H1 (cell line): ENCODE data around the gene TRMT10C. TPM values are rescaled to one million over a fixed set of nuclear protein-coding genes. Genes with fewer than 3 reads are reported as not detected.
A peak's percentile ranks its signal among the peaks of the same experiment; 100 is the strongest.

Source experiments
- CTCF ChIA-PET: fragments of 300-600 bp; sonication (Branson Sonifier 250); formaldehyde crosslinking; loops from one replicate; lab custom pipeline; 2021; ENCODE audit not compliant: partially characterized antibody; lab: Charles Lee
- POLR2A ChIA-PET: fragments of 300-600 bp; sonication (Branson Sonifier 250); formaldehyde crosslinking; loops from one replicate; lab custom pipeline; 2021; ENCODE audit warnings: inconsistent platforms; ENCODE audit not compliant: partially characterized antibody; lab: Charles Lee
- DNase-seq, 2 experiments: peaks; one replicate each; pipeline versions ENCODE4 v3.0.0 to v3.0.0-alpha.2; 2010 to 2022; ENCODE audit warnings: low spot score in 2 of 2, low read depth in 1 of 2, mixed read lengths in 1 of 2
- FAIRE-seq: peaks from 2 replicates; lab custom pipeline; 2011; peaks lifted over from hg19 to GRCh38; lab: Jason Lieb, UNC
- H2AFZ ChIP-seq: 2 replicates; pipeline ENCODE4 v1.8.1; 2012; ENCODE audit warnings: low read length, inconsistent platforms
- H2AK5ac ChIP-seq: 2 replicates; pipeline ENCODE4 v1.6.1; 2013; ENCODE audit warnings: low read depth, low read length
- H2BK120ac ChIP-seq: replicated peaks from 2 replicates; pipeline ENCODE3; 2013; ENCODE audit warnings: low read depth, low read length, inconsistent platforms
- H2BK12ac ChIP-seq: 2 replicates; pipeline ENCODE4 v1.6.1; 2013; ENCODE audit warnings: low read depth, low read length
- H2BK15ac ChIP-seq: 2 replicates; pipeline ENCODE4 v1.6.1; 2013; ENCODE audit warnings: low read length
- H2BK20ac ChIP-seq: 2 replicates; pipeline ENCODE4 v1.6.1; 2013; ENCODE audit warnings: low read length
- H2BK5ac ChIP-seq: 2 replicates; pipeline ENCODE4 v1.6.1; 2013; ENCODE audit warnings: low read depth, low read length
- H3K14ac ChIP-seq: 2 replicates; pipeline ENCODE4 v1.6.1; 2013; ENCODE audit warnings: inconsistent platforms; ENCODE audit not compliant: insufficient read length
- H3K18ac ChIP-seq: 2 replicates; pipeline ENCODE4 v1.6.1; 2013; ENCODE audit warnings: low read length; ENCODE audit errors: extremely low read depth
- H3K23ac ChIP-seq: 2 replicates; pipeline ENCODE4 v1.6.1; 2013; ENCODE audit warnings: inconsistent platforms; ENCODE audit not compliant: insufficient read length
- H3K23me2 ChIP-seq: 2 replicates; pipeline ENCODE4 v1.6.1; 2013; ENCODE audit warnings: low read depth, low read length
- H3K27ac ChIP-seq: 2 replicates; pipeline ENCODE4 v1.6.1; 2011; ENCODE audit warnings: low read depth, low read length, inconsistent platforms
- H3K27me3 ChIP-seq, 4 experiments: replicated peaks in 1 of 4; 1 replicate in 1 of 4; 2 replicates in 3 of 4; pipeline versions ENCODE4 v1.6.1 to v1.8.1; 2011 to 2013; ENCODE audit warnings: low read length in 3 of 4, mild to moderate bottlenecking in 3 of 4, inconsistent platforms in 2 of 4, mixed read lengths in 2 of 4, moderate library complexity in 1 of 4; ENCODE audit not compliant: control insufficient read depth in 3 of 4, insufficient read depth in 3 of 4; ENCODE audit errors: extremely low read depth in 1 of 4
- H3K36me3 ChIP-seq, 4 experiments: 2 replicates each; pipeline versions ENCODE4 v1.6.1 to v1.8.1; 2011 to 2013; ENCODE audit warnings: mild to moderate bottlenecking in 4 of 4, low read length in 3 of 4, moderate library complexity in 2 of 4, control low read depth in 1 of 4, inconsistent platforms in 1 of 4; ENCODE audit not compliant: insufficient read depth in 4 of 4, control insufficient read depth in 2 of 4
- H3K4ac ChIP-seq: replicated peaks from 2 replicates; pipeline ENCODE3; 2013; ENCODE audit warnings: low read length, low read depth, mixed read lengths, inconsistent platforms; ENCODE audit not compliant: insufficient read length
- H3K4me1 ChIP-seq, 4 experiments: replicated peaks in 1 of 4; 1 replicate in 1 of 4; 2 replicates in 3 of 4; pipeline versions ENCODE4 v1.6.1 to v1.8.1; 2011 to 2013; ENCODE audit warnings: low read length in 3 of 4, inconsistent platforms in 2 of 4, mixed read lengths in 1 of 4; ENCODE audit not compliant: insufficient read depth in 4 of 4, control insufficient read depth in 3 of 4
- H3K4me2 ChIP-seq, 2 experiments: 2 replicates each; pipeline versions ENCODE4 v1.6.1 to v1.8.1; 2011 to 2013; ENCODE audit warnings: low read depth in 2 of 2, low read length in 2 of 2, control low read depth in 1 of 2, inconsistent platforms in 1 of 2, mild to moderate bottlenecking in 1 of 2; ENCODE audit not compliant: insufficient read depth in 1 of 2
- H3K4me3 ChIP-seq, 4 experiments: fragments of 200-600, 300-600 bp in 1 of 4; sonication (generic), shearing (Covaris generic), sonication (Bioruptor Twin) in 1 of 4; 2 replicates each; pipeline versions ENCODE4 v1.5.1 to v1.8.1; 2011 to 2016; ENCODE audit warnings: low read length in 4 of 4, low read depth in 3 of 4, control low read depth in 2 of 4, inconsistent platforms in 2 of 4, mild to moderate bottlenecking in 2 of 4, mixed read lengths in 1 of 4, moderate library complexity in 1 of 4; ENCODE audit not compliant: insufficient read depth in 2 of 4; ENCODE audit errors: extremely low read depth in 1 of 4
- H3K56ac ChIP-seq: replicated peaks from 2 replicates; pipeline ENCODE3; 2013; ENCODE audit warnings: low read depth, mild to moderate bottlenecking, mixed read lengths, low read length, inconsistent platforms; ENCODE audit not compliant: insufficient read length
- H3K79me1 ChIP-seq: 2 replicates; pipeline ENCODE4 v1.6.1; 2013; ENCODE audit warnings: low read depth, low read length, control low read depth
- H3K79me2 ChIP-seq, 2 experiments: 2 replicates each; pipeline versions ENCODE4 v1.6.1 to v1.8.1; 2012 to 2013; ENCODE audit warnings: low read length in 2 of 2, mild to moderate bottlenecking in 2 of 2, inconsistent platforms in 1 of 2; ENCODE audit not compliant: insufficient read depth in 2 of 2, control insufficient read depth in 1 of 2
- H3K9ac ChIP-seq, 4 experiments: replicated peaks in 1 of 4; 1 replicate in 1 of 4; 2 replicates in 3 of 4; pipeline versions ENCODE4 v1.6.1 to v1.8.1; 2011 to 2013; ENCODE audit warnings: low read depth in 3 of 4, low read length in 3 of 4, control low read depth in 2 of 4, mild to moderate bottlenecking in 2 of 4, moderate library complexity in 2 of 4, inconsistent platforms in 1 of 4; ENCODE audit errors: extremely low read depth in 1 of 4
- H3K9me3 ChIP-seq, 2 experiments: 2 replicates each; pipeline versions ENCODE4 v1.6.1 to v1.8.1; 2012 to 2013; ENCODE audit warnings: mild to moderate bottlenecking in 2 of 2, moderate library complexity in 2 of 2, control low read depth in 1 of 2, inconsistent platforms in 1 of 2, low read depth in 1 of 2, low read length in 1 of 2, mixed read lengths in 1 of 2; ENCODE audit not compliant: insufficient read depth in 2 of 2
- H4K20me1 ChIP-seq, 2 experiments: replicated peaks in 1 of 2; 2 replicates each; pipeline versions ENCODE3 to v1.8.1; 2011 to 2013; ENCODE audit warnings: inconsistent platforms in 2 of 2, low read length in 2 of 2, mild to moderate bottlenecking in 1 of 2; ENCODE audit not compliant: insufficient read depth in 2 of 2, control insufficient read depth in 1 of 2
- H4K5ac ChIP-seq: 2 replicates; pipeline ENCODE4 v1.6.1; 2013; ENCODE audit warnings: low read length, low read depth, mixed read lengths, inconsistent platforms; ENCODE audit not compliant: insufficient read length
- H4K8ac ChIP-seq: 2 replicates; pipeline ENCODE4 v1.8.0; 2013; ENCODE audit warnings: mild to moderate bottlenecking, moderate library complexity, low read length, inconsistent platforms; ENCODE audit not compliant: insufficient read depth; ENCODE audit errors: extremely low read depth
- H4K91ac ChIP-seq: replicated peaks from 2 replicates; pipeline ENCODE3; 2013; ENCODE audit warnings: low read length, mixed read lengths, inconsistent platforms; ENCODE audit not compliant: insufficient read length
- CHD2 ChIP-seq: IDR thresholded peaks from 2 replicates; pipeline ENCODE4 v1.6.1; 2012; ENCODE audit warnings: low read length, improper control_type of control experiment
- CTBP2 ChIP-seq: IDR thresholded peaks from 2 replicates; pipeline ENCODE4 v1.7.0; 2011; ENCODE audit warnings: borderline replicate concordance, mild to moderate bottlenecking, moderate library complexity, mixed read lengths, low read length; ENCODE audit not compliant: insufficient read depth, insufficient read length
- EGR1 ChIP-seq: IDR thresholded peaks from 2 replicates; pipeline ENCODE4 v1.6.1; 2011; ENCODE audit warnings: low read depth, low read length, borderline replicate concordance
- POLR2A ChIP-seq, 2 experiments: IDR thresholded peaks; 1 replicate in 1 of 2; 2 replicates in 1 of 2; pipeline ENCODE4 v1.6.1; 2011; ENCODE audit warnings: low read depth in 2 of 2, low read length in 2 of 2, mild to moderate bottlenecking in 2 of 2; ENCODE audit errors: control extremely low read depth in 1 of 2
- POLR2AphosphoS5 ChIP-seq: IDR thresholded peaks from 2 replicates; pipeline ENCODE4 v1.6.1; 2011; ENCODE audit warnings: low read depth, low read length
- WGBS, 2 experiments: shearing (Covaris generic) in 1 of 2; methylation state at CpG; one replicate each; pipeline versions ENCODE4 v1.1.6 to v1.1.7; 2013 to 2015; ENCODE audit warnings: low lambda C conversion rate in 2 of 2, mixed read lengths in 2 of 2, inconsistent platforms in 1 of 2, low coverage in 1 of 2, missing lambda C conversion rate in 1 of 2; ENCODE audit not compliant: insufficient replicate concordance in 2 of 2, insufficient coverage in 1 of 2, insufficient read length in 1 of 2; ENCODE audit errors: extremely low coverage in 1 of 2, missing lambda C conversion rate in 1 of 2; 5-methylcytosine and 5-hydroxymethylcytosine counted together
- polyA plus RNA-seq, 7 experiments: library from polyadenylated mRNA; depleted of rRNA in 3 of 7; stranded (reverse) in 5 of 7; unstranded in 2 of 7; fragments of >200 nt in 5 of 7; fragments of 200-250 nt in 2 of 7; gene quantifications; 1 replicate in 5 of 7; 2 replicates in 1 of 7; 4 replicates in 1 of 7; pipeline versions ENCODE4 v1.2.1 to v1.2.3, GENCODE V29; 2011 to 2013; ENCODE audit warnings: missing spikeins in 2 of 7, mixed read lengths in 2 of 7
- total RNA-seq: library from RNA; stranded (reverse); fragmentation: NEBNext Ultra II Directional; extraction: Animal tissue kit (Norgen Biotek cat#: 25700); gene quantifications from 2 replicates; pipeline ENCODE4 v1.2.1, GENCODE V29; 2021

The TRMT10C gene
- total and polyA plus RNA-seq, 2 of the 8 experiments (the other 6 are each of a cell fraction or from before 2014, with no cell fraction given), result 27.4 to 55.9 TPM

- Histone ChIP-seq H3K23ac (no peak overlapping the region), H3K36me3 (peaks cover 9 to 31% (median 17%) of the 10 kb centered on the region in 4 experiments), H3K14ac (no peak overlapping the region), H3K9ac (no peak overlapping the region), H4K8ac (no peak overlapping the region), H2AFZ (no peak overlapping the region), H3K79me2 (peaks cover 12 to 41% of the 10 kb centered on the region in 2 experiments), H3K9me3 (no peaks in the 10 kb centered on the region), H3K27ac (no peak overlapping the region), H2BK5ac (no peak overlapping the region), H3K56ac (no peak overlapping the region), H3K4me1 (peaks cover 0 to 5% (median 1%) of the 10 kb centered on the region in 4 experiments; a peak in 1 of 7 replicates), H2AK5ac (no peak overlapping the region), H3K23me2 (peaks cover 2% of the 10 kb centered on the region), H2BK20ac (no peak overlapping the region), H3K4me2 (no peak overlapping the region), H4K20me1 (peaks cover 5 to 8% of the 10 kb centered on the region in 2 experiments), H2BK12ac (no peak overlapping the region), H3K4me3 (no peak overlapping the region), H3K27me3 (no peaks in the 10 kb centered on the region; a peak in 1 of 7 replicates), H4K5ac (no peak overlapping the region), H3K4ac (no peak overlapping the region), H2BK15ac (no peak overlapping the region), H4K91ac (no peak overlapping the region), H2BK120ac (no peak overlapping the region), H3K79me1 (peaks cover 2% of the 10 kb centered on the region), H3K18ac (no peak overlapping the region)
- no peak for FAIRE-seq
- no peak for DNase-seq
- TF ChIP-seq CHD2 (no peak), EGR1 (no peak), POLR2AphosphoS5 (peak; percentile 47; the same call in 1 of the 2 replicates), CTBP2 (no peak), POLR2A (IDR thresholded peaks at IDR 0.05; ENCODE audit: control extremely low read depth in 1 of 2, low read depth in 2 of 2, low read length in 2 of 2) (peak in 1 of 2 experiments; percentile 73; a peak in 2 of 3 replicates)
- 85% methylated on average over 6 of the region's 6 CpGs; no CpG with 5 or more reads in 1 of the 2 experiments for WGBS, 2 experiments
- CTCF ChIA-PET, result no interaction called here
- POLR2A ChIA-PET, result interaction anchor here (1.1 to 1.5 kb wide), 3 partner anchors 70 to 113 kb away, joined by 3 to 4 read pairs (median 3); no protein-coding TSS in a partner anchor
Observed at GRCh38 chr3:101567528-101568317, 6.1 kb downstream of the TRMT10C start.
